GM19238 (cell line): ENCODE data around the gene KCNH1.

Experiments
- DNase-seq: peaks from one replicate; pipeline ENCODE4 v3.0.0; 2011; ENCODE audit warnings: low spot score; ENCODE audit not compliant: insufficient read length

The KCNH1 gene

DNA sequence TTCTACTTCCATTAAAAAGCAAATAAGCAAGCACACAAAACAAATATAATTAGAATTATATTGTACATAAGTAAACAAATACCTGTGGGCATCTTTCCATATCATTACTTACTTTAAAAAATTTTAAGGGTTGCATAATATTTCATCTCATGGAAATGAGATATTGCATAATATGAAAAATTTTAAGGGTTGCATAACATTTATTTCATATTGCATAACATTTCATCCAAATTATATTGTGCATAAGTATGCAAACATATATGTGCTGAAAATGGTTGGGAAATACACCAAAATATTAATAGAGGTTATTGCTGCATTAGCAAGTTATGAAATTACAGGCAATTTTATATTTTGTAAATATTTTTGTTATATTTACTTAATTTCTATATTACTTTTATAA, 213.7 kb downstream of the KCNH1 start:
- no peak for DNase-seq

DNA sequence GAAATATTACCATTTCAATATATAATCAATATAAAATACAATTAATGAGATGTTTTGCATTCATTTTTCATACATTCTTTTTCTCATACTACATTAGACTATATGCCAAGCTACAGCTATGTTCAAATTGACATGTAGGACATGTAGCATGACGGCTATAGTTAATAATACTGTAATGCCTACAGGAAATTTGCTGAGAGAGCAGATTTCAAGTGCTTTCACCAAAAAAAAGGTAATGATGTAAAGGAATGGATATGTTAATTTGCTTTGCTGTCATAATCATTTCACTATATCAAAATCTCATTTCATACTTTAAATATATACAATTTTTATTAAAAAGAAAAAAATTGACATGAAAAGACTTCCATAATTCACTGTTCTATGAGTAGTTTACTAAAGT, 215.1 kb downstream of the KCNH1 start:
- DNase-seq = no peak

DNA sequence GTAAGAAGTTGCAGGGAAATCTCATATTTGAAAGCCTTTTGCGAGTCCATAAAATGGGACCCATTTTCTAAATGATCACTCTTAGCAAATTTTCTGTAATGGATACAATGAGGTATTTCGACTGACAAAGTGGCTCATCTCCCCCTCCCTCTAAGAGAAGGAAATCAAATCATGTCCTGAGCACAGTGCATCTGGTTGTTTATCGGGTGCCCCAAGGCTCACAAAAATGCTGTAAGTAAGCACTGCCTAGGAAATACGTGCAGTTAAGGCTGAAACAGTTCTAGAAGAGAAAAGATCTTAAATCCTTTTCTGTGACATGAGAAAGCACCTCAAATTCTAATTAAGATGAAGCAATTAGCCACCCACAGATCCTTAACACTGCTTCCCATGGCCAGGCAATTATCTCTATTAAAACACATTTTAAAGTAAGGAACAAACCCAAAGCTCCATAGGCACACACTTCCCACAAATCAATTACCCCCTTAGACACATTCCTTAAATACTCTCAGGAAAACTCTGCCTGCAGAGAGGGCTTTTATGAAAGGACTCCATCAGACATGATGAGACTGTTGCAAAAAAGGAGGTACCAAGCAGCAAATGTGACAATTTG, 216.3 kb downstream of the KCNH1 start:
- no peak for DNase-seq

DNA sequence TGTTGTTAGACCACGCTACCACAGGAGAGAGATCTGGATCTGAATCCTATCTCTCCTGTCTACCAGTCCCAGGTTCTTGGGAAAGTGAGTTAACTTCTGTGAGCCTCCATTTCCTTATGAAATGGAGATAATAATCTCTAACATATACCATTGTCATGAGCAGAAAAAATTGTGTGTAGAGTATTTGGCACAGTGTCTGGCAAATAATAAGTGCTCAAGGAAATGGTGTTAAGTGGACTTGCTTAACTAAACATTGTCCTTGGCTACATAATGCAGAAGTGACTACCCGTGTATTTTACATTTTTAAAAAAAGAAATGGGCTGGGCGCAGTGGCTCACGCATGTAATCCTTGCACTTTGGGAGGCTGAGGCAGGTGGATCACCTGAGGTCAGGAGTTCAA, 217.4 kb downstream of the KCNH1 start:
- DNase-seq = no peak

DNA sequence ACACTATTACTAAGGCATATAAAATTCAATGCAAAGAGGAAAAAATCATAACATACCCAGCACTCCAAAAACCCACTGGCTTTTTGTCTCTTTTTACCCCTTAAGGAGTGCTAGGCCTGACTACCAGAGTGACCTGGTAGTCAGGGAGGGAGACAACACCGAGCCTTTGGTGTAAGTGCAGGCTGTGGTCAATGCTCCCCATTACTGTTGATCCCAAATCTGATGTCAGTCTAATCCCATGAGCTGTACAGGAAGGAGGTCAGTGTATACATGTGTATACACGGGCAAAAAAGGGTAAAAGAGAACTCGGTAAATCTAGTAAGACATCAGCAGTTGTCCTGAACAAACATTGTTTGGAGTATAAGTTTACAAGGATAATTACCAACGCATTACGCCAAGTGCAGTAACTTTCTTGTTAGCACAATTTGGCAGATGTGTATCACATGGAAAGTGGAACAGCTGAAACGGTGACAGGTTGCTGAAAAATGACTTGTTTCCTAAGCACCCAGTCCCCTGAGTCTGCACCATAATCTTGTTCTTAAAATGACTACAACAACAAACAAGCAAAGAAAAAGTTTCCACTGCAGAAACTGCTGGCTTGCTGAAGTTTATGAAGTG, 217.9 kb downstream of the KCNH1 start:
- no peak for DNase-seq

DNA sequence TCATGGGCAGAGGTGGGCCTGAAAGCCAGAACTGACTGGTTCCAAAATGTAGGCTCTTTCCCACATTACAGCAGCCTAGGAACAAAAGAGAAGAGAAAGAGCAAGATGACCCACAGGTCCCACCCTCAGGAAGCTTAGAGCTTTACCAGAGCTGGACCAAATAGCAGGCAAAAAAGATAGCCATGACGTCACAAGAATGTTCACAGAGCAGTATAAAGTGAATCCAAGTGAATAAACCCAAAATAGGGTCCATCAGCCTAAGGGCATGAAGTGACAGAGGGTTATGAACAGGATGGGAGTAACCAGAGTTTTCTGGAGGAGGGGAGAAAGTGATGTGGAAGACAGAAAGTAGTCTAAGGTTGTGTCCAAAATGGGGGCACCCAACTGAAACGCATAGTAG, 221.2 kb downstream of the KCNH1 start:
- no peak for DNase-seq

DNA sequence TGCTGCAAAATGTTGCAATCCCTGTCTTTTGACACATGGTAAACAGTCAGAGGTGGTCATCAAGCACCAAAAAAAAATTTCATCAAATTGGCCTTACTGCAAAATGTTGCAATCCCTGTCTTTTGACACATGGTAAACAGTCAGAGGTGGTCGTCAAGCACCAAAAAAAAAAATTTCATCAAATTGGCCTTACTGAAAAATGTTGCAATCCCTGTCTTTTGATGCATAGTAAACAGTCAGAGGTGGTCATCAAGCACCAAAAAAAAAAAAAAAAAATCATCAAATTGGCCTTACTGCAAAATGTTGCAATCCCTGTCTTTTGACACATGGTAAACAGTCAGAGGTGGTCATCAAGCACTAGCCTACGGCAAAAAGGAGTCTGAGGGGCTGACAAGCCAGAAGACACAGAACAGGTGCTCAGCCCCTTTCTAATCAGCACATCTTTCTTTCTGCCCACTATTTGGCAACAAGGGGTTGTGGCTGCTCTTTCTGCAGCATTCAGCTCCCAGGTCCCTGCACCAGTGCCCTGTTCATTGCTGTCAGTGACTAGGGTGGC, 223.8 kb downstream of the KCNH1 start:
- DNase-seq = no peak

DNA sequence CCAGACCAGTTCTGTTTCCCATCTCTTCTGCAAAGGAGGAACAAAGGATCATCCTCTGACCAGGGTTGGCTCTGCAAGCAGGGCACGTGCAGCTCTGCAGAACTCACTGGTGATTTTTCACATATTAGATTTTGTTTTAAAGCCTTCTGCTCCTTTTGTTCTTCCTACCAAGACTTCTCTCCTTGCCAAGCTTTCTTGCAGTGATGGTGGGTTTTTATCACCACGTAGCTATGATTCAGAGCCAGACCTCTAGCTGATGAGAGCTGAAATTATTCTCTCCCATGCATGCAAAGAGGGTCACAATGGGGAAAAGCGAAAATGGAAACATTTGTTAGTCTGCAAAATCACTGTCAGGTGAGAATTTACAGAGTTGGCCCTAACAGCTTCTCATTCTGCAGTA, 225.2 kb downstream of the KCNH1 start:
- no peak for DNase-seq

DNA sequence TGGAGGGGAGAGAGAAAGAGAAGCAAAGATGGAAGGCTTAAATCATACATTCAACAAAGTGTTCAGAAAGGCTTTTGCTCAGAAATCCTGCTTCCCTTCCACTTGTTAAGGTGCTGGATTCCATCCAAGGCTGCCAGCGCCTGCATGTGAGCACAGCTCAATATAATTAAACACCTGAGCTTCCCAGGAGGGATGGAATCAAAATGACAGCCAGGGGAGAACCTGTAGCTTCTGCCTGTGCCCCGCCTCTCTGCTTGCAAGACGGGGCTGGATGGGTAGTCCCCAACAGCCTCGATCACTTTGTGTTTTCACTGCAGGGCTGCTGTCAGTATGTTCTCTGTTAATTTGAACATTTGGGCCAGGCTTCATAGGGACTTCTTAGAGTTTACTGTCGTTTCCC, 225.7 kb downstream of the KCNH1 start:
- no peak for DNase-seq

DNA sequence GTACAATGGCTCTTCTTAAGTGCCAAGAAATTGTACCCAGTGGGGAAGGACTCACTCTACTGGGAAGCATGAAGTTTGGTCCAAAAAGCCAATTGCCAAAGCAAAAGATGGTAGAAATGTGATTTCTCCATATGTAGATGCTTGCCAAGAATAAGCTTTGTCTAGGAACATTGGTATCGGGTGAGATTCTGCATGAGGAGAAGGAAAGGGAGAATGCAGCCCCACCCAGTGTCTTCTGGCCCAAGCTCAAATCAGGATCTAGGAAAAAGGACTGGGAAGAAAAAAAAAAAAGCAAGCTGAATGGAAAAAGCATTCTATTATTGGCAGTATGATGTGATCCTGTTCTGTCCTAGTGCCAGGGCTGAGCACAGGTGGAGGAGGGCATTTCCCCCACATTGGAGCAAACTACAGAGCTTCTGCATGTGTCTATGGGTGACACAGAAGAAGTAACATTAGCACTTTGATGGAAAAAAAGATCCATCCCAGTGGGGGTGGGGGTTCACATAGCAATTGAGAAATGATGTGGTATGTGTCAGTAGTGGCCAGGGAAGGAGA, 226.6 kb downstream of the KCNH1 start:
- no peak for DNase-seq

DNA sequence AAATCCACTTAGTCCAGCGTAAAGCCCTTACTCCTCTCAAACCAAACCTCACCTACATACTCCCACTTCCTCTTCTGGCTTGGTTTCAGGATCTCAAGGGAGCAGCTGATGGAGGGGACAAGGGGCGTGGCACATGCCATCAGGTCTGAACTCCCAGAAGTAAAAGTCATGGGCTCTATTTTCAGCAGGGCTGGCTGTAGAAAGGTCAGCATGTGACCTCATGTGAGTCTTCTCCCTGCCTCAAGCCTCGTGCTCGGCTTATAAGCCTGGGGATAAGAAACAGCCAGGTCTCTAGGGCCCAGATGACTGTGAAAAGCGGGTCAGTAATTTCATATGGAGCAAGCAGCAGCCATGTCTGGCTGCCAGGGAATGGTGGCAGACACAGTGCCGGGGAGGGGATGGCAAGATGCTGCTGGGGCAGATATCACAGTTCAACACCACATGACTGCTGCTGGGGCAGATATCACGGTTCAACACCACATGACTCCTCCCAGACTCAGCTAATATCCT, 227.9 kb downstream of the KCNH1 start:
- no peak for DNase-seq

DNA sequence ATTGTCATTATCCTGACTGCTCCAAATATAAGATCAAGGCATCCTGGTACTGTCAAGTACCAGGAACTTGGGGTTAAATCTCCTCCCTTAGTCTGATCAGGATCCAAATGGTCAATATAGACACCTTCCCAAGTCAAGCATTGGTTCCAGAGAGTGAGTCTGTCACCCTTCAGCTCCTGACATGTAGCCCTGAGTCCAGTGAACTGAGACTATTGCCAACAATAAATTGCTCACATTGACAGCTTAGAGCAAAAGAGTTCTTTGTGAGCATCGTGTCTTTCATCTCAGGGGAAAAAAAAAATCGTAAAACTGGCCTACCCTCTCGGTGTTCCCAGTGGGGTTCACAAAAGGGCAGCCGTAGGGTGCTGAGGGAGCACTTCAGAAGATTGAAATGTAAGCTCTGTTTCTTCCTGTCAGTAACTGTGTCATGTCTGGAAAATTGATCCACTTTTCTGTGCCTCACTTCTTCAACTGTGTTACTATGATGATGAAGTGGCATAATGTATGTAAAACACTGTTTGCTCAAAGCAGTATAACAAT, 228.5 kb downstream of the KCNH1 start:
- DNase-seq = no peak

DNA sequence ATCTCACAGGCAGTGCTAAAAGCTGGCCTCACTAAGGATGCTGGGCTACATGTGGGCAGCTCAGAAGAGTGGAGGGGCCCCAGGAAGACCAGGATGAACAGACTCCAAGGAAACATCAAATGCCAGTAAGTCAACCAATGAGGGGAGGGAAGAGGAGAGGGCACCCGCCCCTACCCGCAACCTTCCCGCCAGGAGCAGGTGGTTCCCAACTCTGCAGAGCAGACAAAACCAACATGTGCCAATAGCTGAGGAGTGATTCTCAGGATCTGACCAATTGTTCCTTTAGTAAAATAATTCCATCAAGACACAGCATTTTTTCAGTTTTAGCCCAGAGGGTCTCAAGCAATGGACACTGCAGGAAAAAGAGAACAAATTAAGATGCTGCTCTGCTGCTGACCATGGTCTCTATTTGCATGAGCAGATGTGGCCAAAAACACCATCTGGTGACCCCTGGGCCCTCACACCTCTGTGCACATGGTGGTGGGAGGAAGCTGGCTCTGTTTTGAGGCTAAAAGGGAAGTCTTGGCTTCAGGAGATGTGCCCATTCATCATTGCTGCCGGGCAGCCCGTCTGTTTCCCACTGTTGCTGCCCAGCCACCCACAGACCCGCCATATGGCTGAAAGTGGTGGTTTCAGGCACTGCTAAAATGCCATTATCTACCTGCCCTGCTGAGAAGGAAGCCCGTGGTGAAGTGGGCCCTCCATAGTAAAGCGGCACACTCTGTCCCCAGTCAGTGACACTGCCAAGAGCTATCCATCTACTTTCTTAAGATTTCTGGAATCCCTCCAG, 231.8 kb downstream of the KCNH1 start:
- DNase-seq = no peak

DNA sequence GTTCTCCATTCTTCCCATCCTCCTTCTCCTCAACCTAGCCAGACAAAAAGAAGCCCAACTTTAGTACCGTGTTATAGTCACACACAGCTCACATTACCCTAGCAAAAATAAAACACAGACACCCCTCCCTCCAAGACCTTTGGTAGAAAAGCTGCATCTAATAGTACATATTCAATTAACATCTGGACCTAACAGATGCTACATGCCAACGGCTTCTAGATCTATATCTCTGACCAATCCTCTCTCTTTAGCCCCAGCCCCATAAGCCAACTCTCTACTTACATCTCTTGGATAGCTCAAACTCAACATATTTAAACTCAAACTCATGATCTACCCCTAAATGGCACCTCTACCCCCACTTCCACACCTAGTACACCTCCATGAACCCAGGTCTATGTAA, 233.1 kb downstream of the KCNH1 start:
- DNase-seq = no peak

DNA sequence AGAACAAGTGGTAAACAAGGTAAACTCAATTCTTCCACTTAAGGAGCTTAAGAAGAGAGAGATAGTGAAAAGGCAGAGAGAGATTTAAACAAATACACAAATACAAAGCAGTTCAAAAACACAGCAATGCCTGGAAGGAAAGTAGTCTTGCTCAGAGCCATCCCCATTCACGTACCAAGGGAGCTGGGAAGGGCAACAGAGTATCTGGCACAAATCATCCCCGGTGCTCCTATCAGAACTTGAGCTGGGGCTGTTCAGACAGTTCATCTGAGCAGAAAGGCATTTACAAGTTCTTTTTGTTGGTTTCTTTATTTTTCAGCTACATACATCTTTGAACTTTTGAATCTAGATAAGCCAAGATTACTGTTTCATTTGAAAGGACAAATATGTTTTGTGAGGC, 233.9 kb downstream of the KCNH1 start:
- DNase-seq = no peak

DNA sequence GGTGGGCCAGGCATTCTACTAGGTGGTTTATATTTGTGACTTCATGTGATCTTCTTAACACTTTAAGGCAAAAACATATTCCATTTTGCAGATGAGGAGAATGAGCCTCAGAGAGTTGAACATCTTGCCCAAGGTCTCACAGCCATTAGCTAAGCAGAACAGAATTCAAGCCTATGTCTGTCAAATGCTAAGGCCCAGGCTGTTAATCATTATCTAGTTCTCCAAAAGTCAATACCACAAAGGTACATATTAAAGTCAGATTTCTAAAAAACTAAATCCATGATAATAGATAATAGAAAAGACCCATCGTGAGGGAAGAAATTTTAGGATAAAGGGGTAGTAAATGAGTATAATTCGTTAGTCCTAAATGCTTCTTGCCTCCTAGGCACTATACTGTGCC, 234.3 kb downstream of the KCNH1 start:
- no peak for DNase-seq

DNA sequence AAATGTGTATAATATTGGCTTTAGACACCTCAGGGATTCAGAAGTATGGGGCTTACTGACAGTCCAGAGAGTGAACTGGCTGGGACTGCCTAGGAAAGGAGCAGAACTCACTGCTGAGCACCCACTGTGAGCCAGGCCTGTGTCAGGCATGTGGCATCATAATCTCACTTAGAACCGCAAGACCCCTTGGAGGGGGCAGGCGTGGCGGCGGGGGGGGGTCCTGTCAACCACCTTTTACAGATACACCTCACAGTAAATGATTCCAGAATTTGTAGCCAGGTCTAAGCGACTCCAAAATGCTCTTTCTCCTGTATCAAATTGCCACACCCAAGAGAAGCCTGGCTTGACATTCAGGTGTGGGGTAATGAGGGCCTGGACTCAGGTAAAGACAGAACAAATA, 235.5 kb downstream of the KCNH1 start:
- no peak for DNase-seq

DNA sequence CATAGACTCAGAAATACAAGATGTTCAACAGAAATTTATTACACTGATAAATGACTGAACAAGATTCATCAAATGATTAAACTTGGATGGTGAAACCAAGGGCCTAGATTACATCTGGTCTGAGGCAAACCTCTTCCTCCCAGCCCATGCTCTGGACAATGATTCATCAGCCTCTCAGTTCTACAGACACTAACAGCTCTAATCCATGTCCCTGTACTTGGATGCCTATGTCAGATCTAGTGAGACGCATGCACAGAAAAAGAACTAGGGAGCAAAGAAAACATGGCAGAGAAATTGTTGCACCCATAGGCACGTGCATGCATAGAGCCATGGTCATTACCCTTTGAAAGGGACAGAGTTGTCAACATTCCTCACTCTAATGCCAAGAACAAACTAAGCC, 250.1 kb downstream of the KCNH1 start:
- no peak for DNase-seq

DNA sequence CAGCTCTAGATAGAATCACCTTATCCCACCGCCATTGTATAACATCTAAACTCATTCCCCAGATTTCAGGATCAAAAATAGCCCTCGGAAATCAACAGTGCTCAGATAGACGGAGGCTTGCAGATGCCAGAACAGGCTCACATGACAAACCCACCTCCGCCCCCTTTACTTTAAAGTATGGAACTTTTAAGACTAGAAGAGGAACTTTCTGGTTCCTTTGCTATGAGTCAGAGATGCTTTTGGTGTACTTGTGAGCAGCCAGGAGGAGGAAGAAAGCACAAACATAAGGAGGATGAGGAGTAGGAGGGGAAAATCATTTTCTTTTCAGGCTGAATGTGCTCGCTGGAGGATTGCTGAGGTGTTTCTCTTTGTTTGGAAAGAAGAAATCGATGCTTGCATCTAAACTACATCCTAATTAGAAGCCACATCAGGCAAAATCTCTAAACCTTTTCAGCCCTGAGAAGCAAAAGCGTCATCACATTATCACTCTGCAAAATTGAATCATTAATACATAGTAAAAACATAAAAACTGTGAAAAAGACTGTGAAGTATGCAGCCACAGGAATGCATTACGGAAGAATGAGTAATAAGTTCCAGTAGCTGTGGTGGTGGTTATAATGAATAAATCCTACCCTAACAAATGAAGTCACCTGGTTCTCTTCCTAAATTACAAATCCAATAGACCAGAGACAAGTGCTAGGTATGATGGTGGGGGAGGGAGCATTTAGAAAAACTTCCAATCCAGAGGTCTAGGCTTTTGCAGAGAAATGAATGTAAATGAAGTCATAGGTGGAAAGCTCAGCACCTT, 251.3 kb downstream of the KCNH1 start:
- no peak for DNase-seq

DNA sequence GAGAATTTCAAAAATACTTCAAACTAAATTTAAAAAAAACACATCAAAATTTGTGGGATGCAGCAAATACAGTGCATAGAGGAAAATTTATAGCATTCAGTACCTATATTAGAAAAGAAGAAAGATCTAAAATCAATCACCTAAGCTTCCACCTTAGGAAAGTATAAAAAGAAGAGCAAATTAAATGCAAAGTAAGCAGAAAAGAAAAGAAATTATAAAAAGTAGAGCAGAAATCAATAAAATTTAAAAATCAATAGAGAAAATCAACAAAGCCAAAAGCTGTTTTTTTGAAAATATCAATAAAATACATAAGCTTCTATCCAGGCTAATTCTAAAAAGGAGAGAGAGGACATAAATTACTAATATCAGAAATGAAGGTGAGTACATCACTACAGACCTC, 255.4 kb downstream of the KCNH1 start:
- DNase-seq = no peak

DNA sequence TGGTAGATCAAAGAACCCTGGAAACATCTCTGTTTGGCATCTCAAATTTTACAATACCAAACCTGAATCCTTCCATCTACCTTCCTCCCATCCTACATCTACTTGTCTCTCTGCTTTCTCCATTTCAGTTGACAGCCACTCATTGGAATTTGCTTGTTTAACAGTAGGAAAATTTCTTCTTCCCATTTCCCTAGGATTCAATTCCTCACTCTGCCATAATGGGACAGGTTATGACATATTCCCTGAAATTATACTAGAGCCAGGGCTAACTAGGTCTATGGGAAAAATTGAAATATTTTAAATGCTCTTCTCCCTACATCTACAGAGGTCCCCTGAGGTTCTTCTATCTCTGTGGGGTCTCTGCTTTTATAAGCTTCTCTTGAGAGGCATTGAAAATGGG, 257.7 kb downstream of the KCNH1 start:
- DNase-seq = no peak
